Activated naive CD8-positive, alpha-beta T cell treated with anti-CD3 and anti-CD28 coated beads, Interleukin-2, amount 10 ng/mL, durations not matched to agents 7 days and 5 days (primary cell): ENCODE results near the gene ALDH1L2. TPM values are rescaled to one million over a fixed set of nuclear protein-coding genes. Genes with fewer than 3 reads are reported as not detected.

Experiments used
- ATAC-seq: fragments of 150-1000 bp; cut with Tn5 transposase; one replicate; pipeline ENCODE4 v1.10.0; 2021; ENCODE audit warnings: low read depth, moderate library complexity
- POLR2A ChIA-PET: fragments of 350-600 bp; sonication (Branson Sonifier 250); formaldehyde crosslinking; loops from one replicate; lab custom pipeline; 2021; ENCODE audit warnings: antibody characterized with exemption; lab: Charles Lee
- DNase-seq: peaks from one replicate; pipeline ENCODE4 v3.0.0; 2021
- H3K27ac Mint-ChIP-seq: one replicate; pipeline ENCODE4 v1.8.0; 2022; ENCODE audit warnings: mild to moderate bottlenecking, mixed read lengths
- H3K27me3 Mint-ChIP-seq: one replicate; pipeline ENCODE4 v1.8.0; 2022; ENCODE audit warnings: mild to moderate bottlenecking, moderate library complexity, mixed read lengths
- H3K36me3 Mint-ChIP-seq: one replicate; pipeline ENCODE4 v1.8.0; 2021; ENCODE audit warnings: mild to moderate bottlenecking, mixed read lengths
- H3K4me1 Mint-ChIP-seq: one replicate; pipeline ENCODE4 v1.8.0; 2021; ENCODE audit warnings: mixed read lengths
- H3K4me3 Mint-ChIP-seq: one replicate; pipeline ENCODE4 v1.8.0; 2022; ENCODE audit warnings: mild to moderate bottlenecking, moderate library complexity, mixed read lengths
- H3K9me3 Mint-ChIP-seq: one replicate; pipeline ENCODE4 v1.8.0; 2021; ENCODE audit warnings: mixed read lengths
- total RNA-seq, 2 experiments: library from RNA; stranded (reverse); gene quantifications; one replicate each; pipeline ENCODE4 v1.2.3, GENCODE V29; 2021

The ALDH1L2 gene
- total RNA-seq, 2 experiments from 2014 or later, result 0.14 to 1.2 TPM

DNA sequence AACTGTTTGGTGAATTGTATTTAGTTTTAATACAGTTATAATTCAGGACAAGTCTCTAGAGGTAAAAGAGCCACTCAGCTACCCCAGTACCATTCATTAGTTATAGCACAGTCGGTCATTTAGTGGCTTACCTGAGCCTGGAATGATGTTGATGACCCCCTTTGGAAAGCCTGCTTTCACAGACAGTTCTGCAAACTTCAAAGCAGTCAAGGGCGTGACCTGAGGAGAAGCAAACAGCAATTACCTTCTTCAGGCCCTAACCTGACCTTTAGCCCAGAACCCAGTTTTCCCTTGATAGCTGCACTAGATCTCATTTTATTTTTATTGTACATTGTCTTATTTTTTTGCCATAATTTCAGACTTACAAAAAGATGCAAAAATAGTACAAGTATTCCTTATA, 43.8 kb downstream of the ALDH1L2 start:
- Mint-ChIP-seq H3K9me3 (no peaks in the 10 kb centered on the region), H3K27ac (no peak overlapping the region), H3K4me3 (no peak overlapping the region), H3K4me1 (peaks cover 14% of the 10 kb centered on the region), H3K36me3 (no peaks in the 10 kb centered on the region), H3K27me3 (no peaks in the 10 kb centered on the region)
- no peak for ATAC-seq
- DNase-seq, result no peak
- POLR2A ChIA-PET, result interaction anchor here (0.7 kb wide), 1 partner anchor 12 kb away, joined by 3 read pairs; no protein-coding TSS in a partner anchor

DNA sequence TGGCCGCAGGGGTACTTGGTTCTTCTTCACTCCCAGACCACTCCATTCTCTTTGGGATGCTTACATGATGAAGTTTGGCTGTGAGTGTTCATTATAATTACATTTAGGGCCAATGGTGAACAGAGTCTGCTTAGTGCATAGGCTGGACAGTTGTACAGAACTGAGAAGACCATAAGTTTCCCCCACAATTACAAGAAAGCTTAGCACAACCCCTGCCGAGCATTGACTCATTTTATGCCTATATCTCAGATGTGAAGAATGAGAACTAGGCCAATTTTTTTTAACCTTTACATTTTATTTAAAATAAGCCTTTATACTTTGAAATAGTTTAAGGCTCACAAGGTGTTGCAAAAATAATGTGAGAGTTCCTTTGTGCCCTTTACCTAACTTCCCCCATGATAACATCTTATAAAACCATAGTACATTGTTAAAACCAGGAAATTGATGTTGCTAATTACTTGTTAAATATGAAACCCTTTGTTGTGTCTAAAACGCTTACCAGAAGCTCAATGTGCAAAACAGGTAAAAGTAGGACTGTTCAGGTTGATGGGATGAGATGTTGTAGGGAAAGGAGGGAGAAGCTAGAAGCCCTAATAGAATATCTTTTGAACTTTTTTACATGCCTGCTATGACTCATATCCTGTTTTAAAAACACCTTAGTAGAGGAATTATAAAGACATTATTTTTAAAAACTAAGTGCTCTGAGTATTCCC, 47.2 kb downstream of the ALDH1L2 start:
- Mint-ChIP-seq H3K27me3 (no peaks in the 10 kb centered on the region), H3K4me1 (peaks cover 26% of the 10 kb centered on the region), H3K27ac (peak overlapping the region; percentile 84), H3K4me3 (peak overlapping the region; percentile 67), H3K36me3 (peaks cover 4% of the 10 kb centered on the region), H3K9me3 (peaks cover 2% of the 10 kb centered on the region)
- DNase-seq, result no peak
- POLR2A ChIA-PET, result interaction anchor here (0.5 kb wide), 1 partner anchor 824 kb away, joined by 4 read pairs; no protein-coding TSS in a partner anchor
- peak; percentile 50 for ATAC-seq

DNA sequence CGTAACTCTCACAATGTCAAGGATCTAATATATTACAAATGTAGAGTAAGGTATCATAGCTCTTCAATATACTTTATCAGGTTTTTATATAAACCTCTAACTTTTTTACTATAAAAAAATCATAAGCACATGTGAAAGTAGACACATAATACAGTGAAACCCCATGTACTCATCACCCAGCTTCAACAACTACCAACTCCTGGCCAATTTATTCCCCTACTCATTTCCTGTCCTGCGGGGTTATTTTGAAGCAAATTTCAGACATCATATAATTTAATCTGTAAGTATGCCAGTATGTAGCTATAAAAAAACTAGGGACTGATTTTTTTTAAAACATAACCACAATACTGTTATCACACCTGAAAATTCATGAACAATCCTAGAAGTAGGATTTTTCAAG, 50.4 kb downstream of the ALDH1L2 start:
- no peak overlapping the region for H3K27ac Mint-ChIP-seq
- peaks cover 35% of the 10 kb centered on the region for H3K4me1 Mint-ChIP-seq
- H3K27me3 Mint-ChIP-seq, result no peaks in the 10 kb centered on the region
- POLR2A ChIA-PET, result interaction anchor here (0.6 kb wide), 1 partner anchor 210 kb away, joined by 3 read pairs; no protein-coding TSS in a partner anchor
- no peak for ATAC-seq
- no peak for DNase-seq
- H3K9me3 Mint-ChIP-seq, result peaks cover 5% of the 10 kb centered on the region
- no peak overlapping the region for H3K4me3 Mint-ChIP-seq
- peaks cover 7% of the 10 kb centered on the region for H3K36me3 Mint-ChIP-seq

DNA sequence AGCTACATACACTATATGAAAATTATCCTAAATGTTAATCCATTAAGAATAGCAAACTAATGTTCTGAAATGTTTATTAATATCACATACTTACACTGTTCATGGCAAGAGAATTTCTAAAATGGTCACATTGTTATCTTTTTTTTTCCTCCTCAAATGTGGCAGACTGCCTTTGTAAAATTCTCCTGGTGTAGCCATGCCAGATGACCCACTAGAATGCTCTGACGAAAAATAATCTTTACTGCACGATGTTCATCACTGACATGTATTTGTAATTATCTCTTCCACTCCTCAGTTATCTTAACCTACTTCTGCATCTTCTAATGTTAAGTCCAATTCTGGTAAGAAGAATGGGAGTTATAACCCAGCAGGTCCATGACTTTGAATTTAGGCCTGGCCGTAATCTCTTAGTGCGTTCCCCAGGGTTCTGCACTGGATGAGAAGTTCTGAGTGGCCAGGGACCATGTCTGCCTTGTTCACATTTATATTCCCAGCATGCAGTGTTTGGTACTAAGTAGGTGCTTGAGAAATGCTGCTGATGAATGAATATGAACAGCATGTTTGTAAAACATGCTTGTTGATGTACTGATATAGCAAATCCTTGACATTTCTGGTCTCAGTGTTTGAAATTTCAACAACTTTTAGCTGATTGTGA, 51.4 kb downstream of the ALDH1L2 start:
- H3K27me3 Mint-ChIP-seq, result no peaks in the 10 kb centered on the region
- H3K9me3 Mint-ChIP-seq, result peaks cover 5% of the 10 kb centered on the region
- peaks cover 7% of the 10 kb centered on the region for H3K36me3 Mint-ChIP-seq
- H3K4me3 Mint-ChIP-seq, result no peak overlapping the region
- H3K4me1 Mint-ChIP-seq, result peaks cover 31% of the 10 kb centered on the region
- peak overlapping the region; percentile 31 for H3K27ac Mint-ChIP-seq
- DNase-seq, result no peak
- no peak for ATAC-seq
- POLR2A ChIA-PET, result no interaction called here

DNA sequence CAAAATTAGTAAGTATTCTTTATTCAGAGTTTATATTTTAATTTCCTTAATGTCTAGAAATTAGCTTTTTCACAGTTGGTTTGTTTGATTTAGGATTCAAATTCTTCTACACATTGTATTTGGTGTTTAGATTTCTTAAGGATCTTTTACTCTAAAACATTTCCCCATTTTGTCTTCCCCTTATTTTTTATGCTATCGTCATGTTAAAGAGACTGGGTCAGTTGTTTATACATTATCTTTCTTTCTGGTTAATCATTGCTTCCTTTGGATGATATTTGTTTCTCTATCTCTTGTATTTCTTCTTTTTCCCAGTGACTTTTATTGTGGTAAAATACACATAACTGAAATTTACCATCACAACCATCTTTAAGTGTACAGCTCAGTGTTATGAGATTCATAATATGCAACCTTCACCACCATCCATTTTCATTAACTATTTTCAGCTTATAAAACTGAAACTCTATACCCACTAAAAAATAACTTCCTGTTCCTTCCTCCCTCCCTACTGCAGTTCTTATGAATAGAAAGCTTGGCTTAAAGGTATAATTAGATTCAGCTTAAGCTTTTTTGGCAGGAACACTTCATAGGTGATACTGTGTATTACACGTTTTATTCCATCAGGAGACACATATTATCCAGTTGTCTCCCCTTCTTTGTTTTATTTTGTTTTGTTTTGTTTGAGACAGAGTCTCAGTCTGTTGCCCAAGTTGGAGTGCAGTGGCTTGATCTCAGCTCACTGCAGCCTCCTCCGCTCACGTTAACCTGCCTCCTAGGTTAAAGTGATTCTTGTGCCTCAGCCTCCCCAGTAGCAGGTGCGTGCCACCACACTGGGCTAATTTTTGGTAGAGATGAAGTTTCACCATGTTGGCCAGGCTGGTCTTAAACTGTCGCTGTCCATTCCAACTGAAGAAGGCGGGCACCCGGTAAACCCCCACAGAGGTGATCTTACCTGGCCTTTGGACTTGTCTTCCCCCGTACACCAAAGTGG, 53.1 kb downstream of the ALDH1L2 start:
- peak overlapping the region; percentile 62 for H3K4me3 Mint-ChIP-seq
- peak overlapping the region; percentile 87 for H3K27ac Mint-ChIP-seq
- H3K9me3 Mint-ChIP-seq, result peaks cover 5% of the 10 kb centered on the region
- POLR2A ChIA-PET, result no interaction called here
- H3K4me1 Mint-ChIP-seq, result peaks cover 23% of the 10 kb centered on the region
- H3K36me3 Mint-ChIP-seq, result peaks cover 13% of the 10 kb centered on the region
- DNase-seq (no peak), ATAC-seq (no peak)
- no peaks in the 10 kb centered on the region for H3K27me3 Mint-ChIP-seq

DNA sequence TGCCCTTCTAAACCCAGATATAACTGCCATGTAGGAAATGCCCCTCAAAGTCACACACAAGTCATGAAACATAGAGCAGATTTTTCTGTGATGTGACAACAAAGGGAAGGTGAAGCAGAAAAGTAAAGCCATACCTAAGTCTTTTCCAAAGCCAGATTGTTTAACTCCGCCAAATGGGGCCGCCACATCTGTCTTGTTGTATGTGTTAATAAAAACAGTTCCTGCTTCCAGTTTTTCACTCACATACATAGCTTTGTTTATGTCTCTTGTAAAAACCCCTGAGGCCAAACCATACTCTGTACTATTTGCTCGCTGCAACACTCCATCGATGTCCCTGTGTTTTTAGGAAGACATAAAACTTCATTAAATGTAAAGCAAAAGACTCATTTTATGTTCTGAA, 57.8 kb downstream of the ALDH1L2 start:
- peaks cover 2% of the 10 kb centered on the region for H3K9me3 Mint-ChIP-seq
- ATAC-seq (no peak), DNase-seq (no peak)
- no peak overlapping the region for H3K4me3 Mint-ChIP-seq
- H3K4me1 Mint-ChIP-seq, result peaks cover 6% of the 10 kb centered on the region
- POLR2A ChIA-PET, result no interaction called here
- peaks cover 8% of the 10 kb centered on the region for H3K36me3 Mint-ChIP-seq
- no peaks in the 10 kb centered on the region for H3K27me3 Mint-ChIP-seq
- no peak overlapping the region for H3K27ac Mint-ChIP-seq

DNA sequence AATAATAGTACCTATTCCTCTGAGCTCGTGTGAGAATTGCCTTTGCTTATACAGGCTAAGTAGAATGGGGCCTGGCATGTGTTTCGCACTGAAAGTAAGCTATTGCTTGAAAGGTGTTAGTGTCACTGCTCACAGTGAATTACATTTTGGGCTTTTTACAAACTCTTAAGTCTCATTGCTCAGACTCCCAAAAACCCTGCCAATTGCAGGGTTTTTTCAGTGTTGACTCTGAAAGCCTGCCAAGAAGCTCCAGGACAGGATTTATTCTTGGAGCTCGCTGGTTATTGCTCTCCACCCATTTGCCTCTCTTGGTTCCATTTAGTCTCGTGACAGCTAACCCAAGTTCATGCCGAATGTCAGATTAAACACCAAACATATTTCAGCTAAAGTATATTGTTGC, 58.4 kb downstream of the ALDH1L2 start:
- POLR2A ChIA-PET, result no interaction called here
- Mint-ChIP-seq H3K27me3 (no peaks in the 10 kb centered on the region), H3K4me1 (peaks cover 1% of the 10 kb centered on the region), H3K4me3 (no peak overlapping the region), H3K9me3 (peaks cover under 1% of the 10 kb centered on the region), H3K27ac (no peak overlapping the region), H3K36me3 (peaks cover 9% of the 10 kb centered on the region)
- DNase-seq (no peak), ATAC-seq (no peak)

DNA sequence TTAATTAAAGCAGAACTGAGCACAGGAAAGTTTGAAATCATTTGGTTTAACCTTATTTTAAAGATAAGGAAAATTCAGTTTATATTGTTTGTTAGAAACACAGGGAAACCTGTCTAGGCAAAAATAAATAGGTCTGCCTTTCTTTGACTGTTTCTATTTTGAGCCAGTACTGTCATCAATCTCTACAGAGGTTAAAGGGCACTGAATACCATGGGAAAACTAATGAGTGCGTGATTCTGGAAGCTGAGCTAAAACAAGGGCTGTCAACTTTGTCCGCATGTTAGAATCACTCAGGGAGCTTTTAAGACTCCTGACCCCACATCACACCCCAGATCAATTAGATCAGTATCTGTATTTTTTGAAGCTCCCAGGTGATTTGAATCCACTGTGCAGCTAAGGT, 59.3 kb downstream of the ALDH1L2 start:
- H3K27me3 Mint-ChIP-seq, result no peaks in the 10 kb centered on the region
- no peaks in the 10 kb centered on the region for H3K4me1 Mint-ChIP-seq
- no peak overlapping the region for H3K4me3 Mint-ChIP-seq
- no peak for ATAC-seq
- DNase-seq, result no peak
- H3K36me3 Mint-ChIP-seq, result peaks cover 12% of the 10 kb centered on the region
- POLR2A ChIA-PET, result no interaction called here
- no peaks in the 10 kb centered on the region for H3K9me3 Mint-ChIP-seq
- H3K27ac Mint-ChIP-seq, result no peak overlapping the region

DNA sequence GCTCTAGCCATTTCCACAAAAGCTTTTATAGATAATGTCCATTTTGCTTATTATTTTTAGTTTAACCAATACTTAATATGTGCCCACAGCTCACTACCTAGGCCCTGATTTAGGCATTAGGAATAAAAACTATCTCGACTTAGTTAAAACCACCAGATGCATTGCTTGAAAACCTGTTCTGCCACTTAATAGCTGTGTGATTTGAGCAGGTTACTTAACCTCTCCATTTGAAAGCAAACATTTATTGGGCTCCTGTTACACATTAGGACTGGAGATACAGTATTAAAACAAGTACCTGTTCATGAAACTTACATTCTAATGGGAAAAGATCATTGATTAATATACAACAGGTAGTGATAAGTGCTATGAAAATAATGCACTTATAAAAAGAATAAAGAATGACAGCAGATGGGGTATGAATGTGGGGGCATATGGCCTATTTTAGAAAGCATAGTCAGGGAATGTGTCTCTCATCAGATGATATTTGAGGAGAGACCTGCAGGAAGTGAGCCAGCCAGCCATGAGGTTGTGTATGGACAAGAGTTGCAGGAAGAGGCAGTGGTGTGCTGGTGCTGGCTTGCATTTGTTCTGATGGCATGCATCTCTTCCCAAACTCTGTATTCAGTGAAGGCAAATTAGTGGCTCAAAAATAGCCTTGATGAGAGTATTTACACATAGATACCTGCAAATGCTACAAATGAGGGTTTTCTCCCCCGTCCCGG, 63.9 kb downstream of the ALDH1L2 start:
- Mint-ChIP-seq H3K9me3 (no peaks in the 10 kb centered on the region), H3K4me3 (no peak overlapping the region), H3K36me3 (peaks cover 16% of the 10 kb centered on the region), H3K27ac (no peak overlapping the region), H3K27me3 (no peaks in the 10 kb centered on the region), H3K4me1 (no peaks in the 10 kb centered on the region)
- ATAC-seq, result no peak
- POLR2A ChIA-PET, result no interaction called here
- DNase-seq, result no peak

DNA sequence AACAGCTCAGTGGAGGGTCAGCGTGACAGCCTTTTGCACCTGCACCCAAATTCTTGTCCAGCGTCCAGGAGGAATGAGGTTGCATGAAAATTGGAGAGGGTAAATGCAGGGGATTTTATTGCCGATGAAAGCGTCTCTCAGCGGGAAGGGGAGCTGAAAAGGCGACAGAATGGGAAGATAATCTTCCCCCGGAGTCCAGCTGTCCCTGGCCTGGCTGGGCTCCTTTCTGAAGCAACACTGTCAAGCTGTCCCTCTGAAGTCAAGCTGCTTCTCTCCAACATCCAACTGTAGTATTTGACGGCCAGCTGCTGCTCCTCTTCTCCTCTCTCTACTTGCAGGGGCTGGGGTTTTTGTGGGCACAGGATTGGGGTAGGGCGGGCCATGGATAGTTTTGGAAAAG, 65.5 kb downstream of the ALDH1L2 start:
- Mint-ChIP-seq H3K27me3 (no peaks in the 10 kb centered on the region), H3K27ac (peak overlapping the region; percentile 51), H3K4me1 (no peaks in the 10 kb centered on the region), H3K4me3 (no peak overlapping the region), H3K36me3 (peaks cover 23% of the 10 kb centered on the region), H3K9me3 (no peaks in the 10 kb centered on the region)
- POLR2A ChIA-PET, result no interaction called here
- DNase-seq (no peak), ATAC-seq (no peak)

DNA sequence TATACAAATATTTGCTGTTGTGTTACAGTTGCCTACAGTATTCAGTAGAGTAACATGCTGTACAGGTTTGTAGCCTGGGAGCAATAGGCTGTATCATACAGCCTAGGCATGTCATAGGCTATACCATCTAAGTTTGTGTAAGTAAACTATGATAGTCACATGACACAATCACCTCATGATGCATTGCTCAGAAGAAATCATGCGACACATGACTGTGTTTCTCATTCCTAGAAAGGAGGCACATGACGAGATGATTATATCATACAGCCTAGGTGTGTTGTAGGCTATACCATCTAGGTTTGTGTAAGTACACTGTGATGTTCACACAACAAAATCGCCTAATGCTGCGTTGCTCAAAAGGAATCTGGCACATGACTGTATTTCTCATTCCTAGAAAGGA, 66.2 kb downstream of the ALDH1L2 start:
- H3K4me1 Mint-ChIP-seq, result no peaks in the 10 kb centered on the region
- H3K36me3 Mint-ChIP-seq, result peaks cover 28% of the 10 kb centered on the region
- H3K9me3 Mint-ChIP-seq, result no peaks in the 10 kb centered on the region
- H3K27me3 Mint-ChIP-seq, result no peaks in the 10 kb centered on the region
- ATAC-seq (no peak), DNase-seq (no peak)
- no peak overlapping the region for H3K27ac Mint-ChIP-seq
- POLR2A ChIA-PET, result no interaction called here
- H3K4me3 Mint-ChIP-seq, result no peak overlapping the region

DNA sequence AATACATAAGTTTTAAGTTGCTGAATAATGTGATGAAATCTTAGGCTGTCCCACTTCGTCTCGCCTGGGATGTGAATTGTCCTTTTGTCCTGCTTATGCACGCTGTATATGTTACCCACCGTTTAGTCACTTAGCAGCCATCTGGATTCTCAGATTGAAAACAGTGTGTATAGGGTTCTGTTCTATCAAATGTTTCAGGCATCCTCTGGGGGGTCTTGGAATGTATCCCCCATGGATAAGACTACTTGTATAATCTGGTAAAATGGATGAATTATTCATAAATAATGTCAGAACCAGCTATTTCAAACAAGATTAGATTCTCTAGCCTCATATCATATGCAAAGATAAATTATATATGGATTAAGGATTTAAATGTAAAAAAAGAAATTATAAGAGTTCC, 68.7 kb downstream of the ALDH1L2 start:
- H3K36me3 Mint-ChIP-seq, result peaks cover 44% of the 10 kb centered on the region
- no peak for ATAC-seq
- H3K9me3 Mint-ChIP-seq, result peaks cover 4% of the 10 kb centered on the region
- H3K4me1 Mint-ChIP-seq, result no peaks in the 10 kb centered on the region
- no peak overlapping the region for H3K27ac Mint-ChIP-seq
- DNase-seq, result no peak
- POLR2A ChIA-PET, result no interaction called here
- H3K4me3 Mint-ChIP-seq, result no peak overlapping the region
- no peaks in the 10 kb centered on the region for H3K27me3 Mint-ChIP-seq

DNA sequence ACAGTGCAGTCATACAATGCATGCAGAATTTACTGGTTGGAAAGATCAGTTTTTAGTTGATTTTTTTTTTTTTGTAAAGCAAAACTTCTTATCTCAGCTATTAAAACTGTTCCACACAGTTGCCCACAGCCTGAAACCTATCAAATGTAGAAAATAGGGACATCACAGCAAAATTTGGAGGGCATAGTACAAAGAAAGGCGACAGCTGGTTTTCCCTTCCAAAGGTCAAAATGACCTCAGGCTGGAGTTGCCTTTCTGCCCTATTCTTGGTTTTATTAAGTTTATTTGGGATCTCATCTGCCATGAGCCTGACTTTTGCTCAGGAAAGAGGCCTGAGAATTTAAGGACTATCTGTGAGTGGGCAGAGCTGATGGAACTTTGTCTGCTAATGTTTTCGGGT, 69.7 kb downstream of the ALDH1L2 start:
- ATAC-seq, result no peak
- no peak overlapping the region for H3K4me3 Mint-ChIP-seq
- DNase-seq, result no peak
- H3K27me3 Mint-ChIP-seq, result no peaks in the 10 kb centered on the region
- peaks cover 8% of the 10 kb centered on the region for H3K9me3 Mint-ChIP-seq
- H3K4me1 Mint-ChIP-seq, result no peaks in the 10 kb centered on the region
- peaks cover 51% of the 10 kb centered on the region for H3K36me3 Mint-ChIP-seq
- POLR2A ChIA-PET, result no interaction called here
- H3K27ac Mint-ChIP-seq, result no peak overlapping the region
